Renal cortex interstitium (tissue), 11 donors: ENCODE measurements around the gene PLS3. TPM values are rescaled to one million over a fixed set of nuclear protein-coding genes. Genes with fewer than 3 reads are reported as not detected.
A peak's percentile ranks its signal among the peaks of the same experiment; 100 is the strongest.
"Not testable (repeated sequence)": the region's sequence is repeated elsewhere in the genome, so short reads cannot be mapped to it uniquely, and the experiment has no call there.

Experiments used
- DNase-seq, 11 donors: peaks; one replicate each; pipeline ENCODE4 v3.0.0-alpha.2; 2013; ENCODE audit warnings: low read depth in 9 of 11, low spot score in 4 of 11; ENCODE audit errors: extremely low read depth in 1 of 11
- polyA plus RNA-seq, 3 donors: library from polyadenylated mRNA; unstranded; fragments of 120-200 nt; gene quantifications; one replicate each; pipeline ENCODE4 v1.2.1, GENCODE V29; 2013; ENCODE audit not compliant: insufficient read length in 3 of 3

The PLS3 gene
- polyA plus RNA-seq, 3 donors: 233 to 264 (median 239) TPM

DNA sequence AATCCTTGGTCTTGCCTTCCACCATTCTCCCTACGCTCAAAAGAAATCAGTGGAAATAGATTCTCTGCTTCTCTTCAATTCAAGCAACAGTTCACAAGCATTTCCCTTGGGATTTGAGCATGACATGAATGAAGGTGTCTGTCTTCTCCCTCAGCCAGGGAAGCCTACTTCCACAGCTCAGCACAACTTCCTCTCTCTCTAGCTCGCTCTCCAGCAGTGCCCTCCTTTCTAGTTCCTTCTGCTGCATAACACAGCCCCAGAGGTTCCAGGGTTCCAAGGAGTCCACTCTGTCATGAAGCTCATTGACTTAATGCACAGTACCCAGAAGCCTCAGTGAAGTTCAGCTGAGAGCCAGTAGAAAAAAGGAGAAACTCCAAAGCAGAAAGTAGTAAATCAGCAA is 81.3 kb downstream of the PLS3 start:
- DNase-seq: no peak

DNA sequence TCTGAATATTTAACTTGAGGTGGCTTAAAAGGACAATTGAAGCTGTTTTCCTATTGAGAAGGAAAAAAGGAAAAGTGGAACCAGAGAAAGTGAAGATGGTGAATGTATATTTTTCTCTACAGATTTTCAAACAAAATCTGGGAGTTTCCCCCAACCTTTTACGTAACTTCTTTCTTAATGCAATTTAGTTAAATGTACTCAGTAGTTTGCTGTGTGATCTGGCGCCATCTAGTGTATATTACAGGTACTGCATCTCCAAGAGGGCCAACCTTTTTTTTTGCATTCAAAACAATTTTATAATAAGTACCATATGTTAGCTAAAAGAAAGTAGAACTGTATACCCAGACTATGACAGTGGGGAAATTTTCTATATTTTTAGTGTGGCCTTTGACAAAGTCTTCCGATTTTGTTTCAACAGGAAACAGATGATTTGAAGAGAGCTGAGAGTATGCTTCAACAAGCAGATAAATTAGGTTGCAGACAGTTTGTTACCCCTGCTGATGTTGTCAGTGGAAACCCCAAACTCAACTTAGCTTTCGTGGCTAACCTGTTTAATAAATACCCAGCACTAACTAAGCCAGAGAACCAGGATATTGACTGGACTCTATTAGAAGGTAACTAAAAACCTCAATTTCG is 82.0 kb downstream of the PLS3 start:
- peak in 10 of 11 donors; percentile 31 to 66 (median 53) for DNase-seq

DNA sequence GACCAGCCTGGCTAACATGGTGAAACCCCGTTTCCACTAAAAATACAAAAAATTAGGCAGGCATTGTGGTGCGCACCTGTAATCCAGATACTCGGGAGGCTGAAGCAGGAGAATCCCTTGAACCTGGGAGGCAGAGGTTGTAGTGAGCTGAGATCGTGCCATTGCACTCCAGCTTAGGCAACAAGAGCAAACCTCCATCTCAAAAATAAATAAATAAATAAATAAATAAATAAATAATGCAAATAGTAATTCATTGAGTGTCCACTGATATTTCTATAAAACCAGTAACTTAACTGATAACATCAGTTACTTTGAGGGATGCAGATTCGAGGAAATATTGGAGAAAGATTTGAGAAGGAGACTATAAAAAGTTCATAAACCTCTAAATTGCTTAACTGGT is 83.4 kb downstream of the PLS3 start:
- DNase-seq: not testable (repeated sequence)

DNA sequence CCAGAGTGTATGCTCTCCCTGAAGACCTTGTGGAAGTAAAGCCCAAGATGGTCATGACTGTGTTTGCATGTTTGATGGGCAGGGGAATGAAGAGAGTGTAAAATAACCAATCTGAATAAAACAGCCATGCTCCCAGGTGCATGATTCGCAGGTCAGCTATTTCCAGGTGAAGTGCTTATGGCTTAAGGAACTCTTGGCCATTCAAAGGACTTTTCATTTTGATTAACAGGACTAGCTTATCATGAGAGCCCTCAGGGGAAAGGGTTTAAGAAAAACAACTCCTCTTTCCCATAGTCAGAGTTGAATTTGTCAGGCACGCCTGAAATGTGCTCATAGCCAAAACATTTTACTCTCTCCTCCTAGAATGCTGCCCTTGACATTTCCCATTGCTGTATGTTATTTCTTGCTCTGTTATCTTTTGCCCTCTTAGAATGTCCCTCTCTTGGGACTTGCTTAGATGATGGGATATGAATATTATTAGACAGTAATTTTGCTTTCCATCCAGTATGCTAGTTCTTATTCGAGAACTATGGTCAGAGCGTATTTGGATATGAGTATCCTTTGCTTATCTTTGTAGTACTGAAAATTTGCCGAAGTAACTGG is 88.6 kb downstream of the PLS3 start:
- DNase-seq: no peak

DNA sequence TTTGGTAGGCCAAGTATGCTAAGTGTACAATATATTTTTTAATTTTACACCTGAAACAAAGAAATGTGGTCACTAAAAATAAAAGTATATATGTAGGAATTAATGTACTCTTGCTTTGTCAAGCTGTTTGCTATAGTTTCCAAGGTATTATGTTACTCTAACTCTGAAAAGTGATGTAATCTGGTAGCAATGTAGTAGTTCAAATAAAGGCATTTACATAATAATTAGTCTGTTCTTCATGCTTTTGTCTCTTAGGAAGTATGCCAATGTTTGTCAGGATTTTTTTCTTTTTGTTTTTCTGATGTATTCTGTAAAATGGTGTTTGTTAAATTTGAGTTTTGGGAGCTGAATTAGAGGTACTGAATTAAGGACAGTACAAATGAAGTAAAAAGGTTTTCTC is 89.5 kb downstream of the PLS3 start:
- DNase-seq: no peak

DNA sequence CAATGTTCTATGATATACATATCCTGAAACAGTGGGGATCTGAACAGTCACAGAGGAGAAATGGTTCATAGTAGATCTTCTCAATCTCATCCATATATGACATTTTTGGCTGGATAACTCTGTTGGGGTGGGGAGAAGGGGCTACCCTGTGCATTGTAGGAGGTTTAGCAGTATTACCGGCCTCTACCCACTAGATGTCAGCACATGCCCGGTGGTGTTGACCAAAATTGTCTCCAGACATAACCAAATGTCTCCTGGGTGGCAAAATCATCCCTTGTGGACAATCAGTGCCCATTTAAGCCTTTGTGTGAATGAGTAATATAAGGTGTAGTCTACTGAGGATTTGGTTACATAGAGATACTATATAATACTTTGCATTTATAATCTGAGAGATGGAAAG is 89.9 kb downstream of the PLS3 start:
- DNase-seq: peak in 4 of 11 donors; percentile 9 to 45 (median 25)

DNA sequence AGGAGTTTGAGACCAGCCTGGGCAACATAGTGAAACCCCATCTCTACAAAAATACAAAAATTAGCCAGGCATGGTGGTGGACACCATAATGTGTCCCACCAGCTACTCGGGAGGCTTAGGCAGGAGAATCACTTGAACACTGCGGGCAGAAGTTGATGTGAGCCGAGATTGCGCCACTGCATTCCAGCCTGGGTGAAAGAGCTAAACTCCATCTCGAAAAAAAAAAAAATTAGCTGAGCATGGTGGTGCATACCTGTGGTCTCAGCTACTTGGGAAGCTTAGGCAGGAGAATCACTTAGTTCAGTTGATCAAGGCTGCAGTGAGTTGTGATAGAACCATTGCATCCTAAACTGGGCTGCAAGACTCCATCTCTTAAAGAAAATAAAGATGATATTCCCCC is 91.2 kb downstream of the PLS3 start:
- no peak for DNase-seq

DNA sequence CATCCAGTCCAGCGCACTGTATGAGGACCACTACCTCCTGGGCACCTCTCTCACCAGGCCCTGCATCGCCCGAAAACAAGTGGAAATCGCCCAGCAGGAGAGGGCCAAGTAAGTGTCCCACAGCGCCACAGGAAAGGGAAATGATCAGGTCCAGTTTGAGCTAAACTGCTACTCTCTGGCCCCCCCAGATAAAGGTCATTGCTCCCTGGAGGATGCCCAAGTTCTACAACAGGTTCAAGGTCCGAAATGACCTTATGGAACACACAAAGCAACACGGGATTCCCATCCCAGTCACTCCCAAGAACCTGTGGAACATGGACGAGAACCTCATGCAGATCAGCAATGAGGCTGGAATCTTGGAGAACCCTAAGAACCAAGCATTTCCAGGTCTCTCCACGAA is 104.1 kb downstream of the PLS3 start:
- no peak for DNase-seq

DNA sequence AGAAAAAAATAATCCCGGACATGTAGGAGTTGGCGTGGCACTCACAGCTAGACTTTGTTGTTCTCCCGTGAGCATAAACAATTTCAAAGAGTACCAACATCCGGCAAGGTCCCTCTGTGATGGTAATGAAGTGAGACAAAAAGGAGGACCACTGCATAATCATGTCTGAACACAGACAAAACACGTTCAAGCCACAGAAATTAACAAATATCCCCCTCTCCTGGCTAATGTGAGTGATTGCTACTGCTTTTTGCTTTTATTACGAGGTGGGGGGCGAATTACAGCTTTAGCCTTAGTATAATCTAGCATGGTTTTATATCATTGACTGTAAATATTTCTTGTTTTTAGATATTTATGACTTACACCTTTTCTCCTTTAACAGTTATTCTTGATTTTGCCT is 118.5 kb downstream of the PLS3 start:
- DNase-seq: peak in 2 of 11 donors; percentile 3 to 12

DNA sequence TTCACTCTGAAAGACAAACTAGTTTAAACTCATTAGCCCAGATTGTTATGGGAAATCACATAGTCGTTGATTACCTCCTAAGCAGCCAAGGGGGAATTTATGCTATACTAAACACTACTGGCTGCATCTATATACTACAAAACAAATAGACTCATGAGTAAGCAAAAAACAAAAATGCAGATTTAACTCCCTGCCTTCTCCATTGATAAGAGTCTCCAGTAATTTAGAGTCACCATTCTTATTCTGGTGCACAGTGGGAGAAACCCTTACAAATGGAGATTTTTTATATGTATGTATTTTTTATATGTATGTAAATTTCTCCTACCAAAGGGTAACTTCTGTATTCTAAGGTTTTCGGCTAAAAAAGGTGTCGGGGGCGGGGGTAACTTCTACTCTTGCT is 126.6 kb downstream of the PLS3 start:
- no peak for DNase-seq

DNA sequence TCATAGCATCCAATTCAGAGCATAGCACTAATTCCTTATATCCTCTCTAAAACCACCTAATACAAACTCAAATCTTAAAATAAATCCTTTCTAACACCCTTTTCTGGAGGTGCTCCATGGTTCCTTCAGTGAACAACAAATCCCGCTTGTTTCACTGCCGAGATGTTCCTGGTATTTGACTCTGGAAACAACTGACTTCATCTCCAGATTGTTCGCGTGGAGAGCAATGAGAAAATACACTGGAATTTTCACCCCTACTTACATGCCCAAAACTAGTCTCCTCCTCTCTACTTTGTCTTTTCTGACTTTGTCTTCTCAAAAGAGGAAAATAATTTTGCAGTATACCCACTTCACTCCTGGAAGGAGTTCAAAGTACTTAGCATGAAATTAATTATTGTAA is 129.0 kb downstream of the PLS3 start:
- DNase-seq: peak in 1 of 11 donors; percentile 4

DNA sequence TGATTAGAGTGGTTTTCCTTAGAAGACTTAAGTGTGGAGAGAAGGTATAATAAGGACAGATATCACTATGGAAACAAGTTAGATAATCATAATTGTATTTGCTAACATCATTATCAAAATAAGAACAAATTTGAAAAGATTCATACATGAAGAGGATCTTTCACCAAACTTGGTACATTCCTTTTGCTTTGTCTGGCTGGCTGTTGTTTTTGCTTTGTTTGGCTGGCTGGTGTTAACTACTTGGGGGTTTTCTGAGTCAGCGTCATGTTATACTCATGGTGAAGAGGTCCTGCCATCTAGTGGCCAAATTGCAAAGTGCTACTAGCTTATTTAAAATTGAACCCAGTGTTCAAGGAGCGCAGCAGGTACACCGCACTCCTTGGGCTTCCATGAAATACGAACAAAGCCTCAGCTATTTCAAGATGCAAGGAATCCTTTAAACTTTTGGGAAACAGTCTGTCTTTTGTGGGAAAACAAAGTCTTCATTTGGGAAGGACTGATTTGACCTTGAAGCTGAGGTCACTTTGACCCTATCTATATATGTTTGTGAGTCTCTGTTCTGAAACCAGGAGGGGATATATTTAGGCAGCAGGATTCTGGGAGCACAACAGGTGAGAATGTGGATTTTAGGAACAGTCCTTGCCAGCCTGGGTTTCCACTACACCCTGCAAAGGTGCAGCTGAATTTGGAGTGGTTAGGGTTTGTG is 129.7 kb downstream of the PLS3 start:
- DNase-seq: peak; percentile 38 to 73 (median 60)

DNA sequence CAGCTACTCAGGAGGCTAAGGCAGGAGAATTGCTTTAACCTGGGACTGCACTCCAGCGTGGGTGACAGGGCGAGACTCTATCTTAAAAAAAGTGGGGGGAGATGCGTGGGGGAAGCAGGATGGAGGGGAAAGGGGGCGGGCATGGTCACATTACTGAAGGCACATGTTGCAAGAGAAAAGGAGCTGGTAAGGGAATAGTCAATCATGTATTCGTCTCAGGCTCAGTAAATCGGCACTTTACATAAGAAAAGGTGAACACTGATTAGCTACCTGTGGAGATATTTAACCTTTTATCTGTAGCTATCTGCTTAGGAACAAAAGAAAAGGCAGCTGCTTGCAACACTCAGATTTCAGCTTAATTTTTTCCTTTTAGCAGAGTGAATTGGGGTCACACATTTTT is 132.5 kb downstream of the PLS3 start:
- DNase-seq: no peak

DNA sequence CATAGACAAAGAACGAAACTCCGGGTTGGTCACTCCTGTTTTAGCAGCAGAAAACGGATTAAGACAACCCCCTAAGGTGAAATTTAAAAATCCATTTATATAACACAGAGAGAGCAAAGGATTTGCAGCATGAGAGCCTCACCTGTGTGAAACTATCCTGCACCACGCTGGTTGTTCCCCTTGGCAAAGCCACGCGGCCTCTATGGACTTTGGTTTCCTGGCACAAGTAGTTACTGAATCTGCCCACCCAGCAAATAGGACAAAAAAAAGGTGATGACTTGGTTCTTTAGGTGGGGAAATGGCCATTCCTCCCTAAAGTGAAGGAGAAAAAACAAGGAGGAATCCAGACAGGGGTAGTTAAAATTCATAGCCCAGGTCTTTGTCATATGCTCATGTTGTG is 133.1 kb downstream of the PLS3 start:
- DNase-seq: no peak

DNA sequence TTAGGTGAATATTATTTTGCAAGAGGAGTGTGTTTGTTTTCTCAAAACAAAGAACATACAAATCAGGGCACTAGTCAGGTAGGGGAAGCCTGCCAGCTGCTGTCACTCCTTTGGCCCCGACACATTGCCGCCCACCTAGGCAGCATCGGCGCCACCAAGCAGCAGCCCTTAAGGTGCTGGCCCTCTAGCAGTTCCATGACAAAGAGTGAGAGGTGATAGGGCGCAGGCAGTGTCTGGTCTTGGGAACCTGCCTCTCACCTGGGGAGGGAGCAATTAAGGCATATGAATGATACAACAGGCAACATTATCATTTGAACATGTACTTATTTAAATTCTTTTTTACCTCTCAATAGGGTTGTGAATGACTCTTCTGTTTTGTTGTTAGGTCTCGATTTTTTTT is 135.1 kb downstream of the PLS3 start:
- no peak for DNase-seq

DNA sequence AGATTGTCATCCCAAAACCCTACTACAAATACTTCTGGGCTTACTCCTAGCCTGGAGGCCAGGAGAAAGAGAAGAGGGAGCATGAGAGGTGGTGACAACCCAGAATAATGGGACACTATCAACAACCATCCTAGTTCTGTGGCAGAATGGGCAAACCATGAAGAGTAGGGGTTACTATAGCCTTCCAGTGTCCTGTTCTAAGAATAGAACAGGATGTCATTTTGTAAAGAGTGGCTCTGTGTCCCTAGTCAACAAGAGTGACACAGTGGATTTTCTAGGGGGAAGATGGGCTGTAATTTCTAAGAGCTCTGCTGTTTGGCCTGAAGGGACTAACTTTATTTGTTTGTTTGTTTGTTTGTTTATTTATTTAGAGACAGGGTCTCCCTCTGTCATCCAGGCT is 136.0 kb downstream of the PLS3 start:
- DNase-seq: no peak

DNA sequence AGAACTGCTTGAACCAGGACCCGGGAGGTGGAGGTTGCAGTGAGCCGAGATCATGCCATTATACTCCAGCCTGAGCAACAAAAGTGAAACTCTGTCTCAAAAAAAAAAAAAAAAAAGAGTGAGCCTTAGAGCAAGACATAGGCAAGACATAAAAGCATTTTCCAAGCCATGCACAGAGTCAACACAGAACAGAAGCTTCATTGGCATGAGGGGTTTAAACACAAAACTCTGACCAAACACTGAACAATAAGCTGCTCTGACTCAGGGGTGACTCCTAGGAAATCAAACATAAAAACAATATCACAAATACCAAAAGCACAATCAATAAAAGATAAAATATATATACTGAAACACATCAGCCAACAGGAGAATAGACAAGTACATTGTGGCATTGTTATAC is 136.8 kb downstream of the PLS3 start:
- DNase-seq: no peak
